Lung (tissue), 12 donors: Measurements from ENCODE around the gene CALD1. TPM values are rescaled to one million over a fixed set of nuclear protein-coding genes. Genes with fewer than 3 reads are reported as not detected.

Experiments used
- ATAC-seq: fragments of 200-7000 bp; cut with Tn5 transposase; one replicate; pipeline ENCODE4 v1.9.1; 2020; ENCODE audit warnings: moderate number of reproducible peaks; ENCODE audit not compliant: insufficient read depth, low FRiP score
- DNase-seq, 3 donors: peaks; one replicate each; pipeline ENCODE4 v3.0.0-alpha.2; 2013 to 2017
- H3K27ac ChIP-seq, 2 donors: one replicate each; pipeline ENCODE4 v1.5.1; 2013; ENCODE audit warnings: mild to moderate bottlenecking in 2 of 2, moderate library complexity in 2 of 2, control low read depth in 1 of 2, inconsistent platforms in 1 of 2, low read depth in 1 of 2, low read length in 1 of 2
- H3K27me3 ChIP-seq, 3 donors: one replicate each; pipeline ENCODE4 v1.5.1; 2013; ENCODE audit warnings: low read length in 2 of 3; ENCODE audit not compliant: control insufficient read depth in 3 of 3, insufficient read depth in 3 of 3
- H3K36me3 ChIP-seq, 4 donors: one replicate each; pipeline ENCODE4 v1.5.1; 2013; ENCODE audit warnings: low read length in 4 of 4, mild to moderate bottlenecking in 1 of 4, moderate library complexity in 1 of 4; ENCODE audit not compliant: control insufficient read depth in 4 of 4, insufficient read depth in 4 of 4
- H3K4me1 ChIP-seq, 5 donors: one replicate each; pipeline ENCODE4 v1.5.1; 2013; ENCODE audit warnings: low read length in 5 of 5, mild to moderate bottlenecking in 2 of 5, moderate library complexity in 1 of 5; ENCODE audit not compliant: control insufficient read depth in 5 of 5, insufficient read depth in 5 of 5
- H3K4me3 ChIP-seq: one replicate; pipeline ENCODE4 v1.5.1; 2013; ENCODE audit warnings: mild to moderate bottlenecking, control low read depth, moderate library complexity
- H3K9ac ChIP-seq, 2 donors: one replicate each; pipeline ENCODE4 v1.5.1; 2013; ENCODE audit warnings: low read length in 2 of 2, control low read depth in 1 of 2; ENCODE audit not compliant: insufficient read depth in 1 of 2
- H3K9me3 ChIP-seq, 4 donors: one replicate each; pipeline ENCODE4 v1.5.1; 2013; ENCODE audit warnings: low read length in 3 of 4, mild to moderate bottlenecking in 1 of 4, moderate library complexity in 1 of 4; ENCODE audit not compliant: control insufficient read depth in 4 of 4, insufficient read depth in 3 of 4
- CTCF ChIP-seq: IDR thresholded peaks from 2 replicates; pipeline ENCODE4 v1.5.1; 2012; ENCODE audit warnings: mild to moderate bottlenecking; ENCODE audit errors: control extremely low read depth, extremely low read depth
- WGBS, 2 donors: extraction: QIAGEN DNeasy Blood & Tissue Kit; methylation state at CpG; one replicate each; pipeline ENCODE4 v1.1.7; 2013; 5-methylcytosine and 5-hydroxymethylcytosine counted together
- polyA plus RNA-seq, 2 donors: library from polyadenylated mRNA; stranded (reverse); fragments of 200-250 nt; gene quantifications; one replicate each; pipeline ENCODE4 v1.2.1, GENCODE V29; 2013
- total RNA-seq, 2 donors: library from RNA; depleted of rRNA in 1 of 2; stranded (reverse); fragments of >200 nt in 1 of 2; gene quantifications; one replicate each; pipeline ENCODE4 v1.2.1, GENCODE V29; 2014 to 2021
- donor health status: control.
- donor health status: control.
- donor health status: Bipolar disorder and iron deficiency.
- donor health status: healthy.
- donor health status: DM: yes; HTN: yes; CAD: no.

CALD1 gene
- total and polyA plus RNA-seq, 4 donors = 56.4 to 173 (median 92.0) TPM

GRCh38 chr7:134891696-134892678, 112.6 kb downstream of the CALD1 start:
- H3K9ac ChIP-seq = peak overlapping the region in 1 of 2 donors; percentile 91
- H3K27me3 ChIP-seq = no peaks in the 10 kb centered on the region
- WGBS, 2 donors = 54 to 59% methylated on average over 13 to 14 of the region's 14 CpGs
- DNase-seq (peak; percentile 45 to 90 (median 89)), ATAC-seq (peak; percentile 44)
- peak overlapping the region; percentile 56 to 91 for H3K27ac ChIP-seq
- no peak for TF ChIP-seq CTCF
- H3K4me3 ChIP-seq = peak overlapping the region; percentile 36
- H3K36me3 ChIP-seq = peaks cover 0 to 5% (median 2%) of the 10 kb centered on the region in 4 donors
- H3K9me3 ChIP-seq = peaks cover 0 to 14% (median 4%) of the 10 kb centered on the region in 4 donors
- H3K4me1 ChIP-seq = peaks cover 7 to 36% (median 25%) of the 10 kb centered on the region in 5 donors

- DNase-seq (peak in 1 of 3 donors; percentile 45), ATAC-seq (no peak)
- 39 to 66% methylated on average over 3 of the region's 3 CpGs for WGBS, 2 donors
- peaks cover 0 to 29% (median 17%) of the 10 kb centered on the region in 5 donors for H3K4me1 ChIP-seq
- H3K36me3 ChIP-seq = peaks cover 0 to 5% (median 0%) of the 10 kb centered on the region in 4 donors
- TF ChIP-seq CTCF = no peak
- H3K9me3 ChIP-seq = peaks cover 0 to 14% (median 4%) of the 10 kb centered on the region in 4 donors
- peak overlapping the region; percentile 19 for H3K4me3 ChIP-seq
- peak overlapping the region; percentile 55 to 56 for H3K27ac ChIP-seq
- peak overlapping the region in 1 of 2 donors; percentile 91 for H3K9ac ChIP-seq
- no peaks in the 10 kb centered on the region for H3K27me3 ChIP-seq
Measured at GRCh38 chr7:134892963-134893362, 113.5 kb downstream of the CALD1 start.

DNA sequence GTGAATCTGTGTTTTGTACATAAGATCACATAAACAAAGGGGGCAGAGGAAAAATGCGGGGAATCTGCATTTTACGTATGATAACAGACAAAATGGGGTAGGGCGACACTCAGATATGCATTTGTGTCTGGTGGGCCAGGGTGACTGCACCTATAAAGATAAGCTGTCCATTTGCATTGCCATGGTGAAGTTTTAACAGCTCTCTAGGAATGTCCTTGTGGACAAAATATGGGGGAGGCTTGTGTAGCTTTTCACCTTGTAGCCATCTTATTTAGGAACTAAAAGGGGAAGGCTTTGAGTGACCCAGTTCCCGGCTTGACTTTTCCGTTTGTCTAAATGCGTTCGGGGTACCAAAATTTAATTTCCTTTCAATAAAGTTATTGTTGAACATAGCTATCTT, 114.5 kb downstream of the CALD1 start:
- Histone ChIP-seq H3K36me3 (peaks cover 0 to 5% (median 0%) of the 10 kb centered on the region in 4 donors), H3K27ac (no peak overlapping the region), H3K27me3 (no peaks in the 10 kb centered on the region), H3K9me3 (peaks cover 0 to 14% (median 4%) of the 10 kb centered on the region in 4 donors), H3K4me1 (peaks cover 0 to 29% (median 17%) of the 10 kb centered on the region in 5 donors), H3K9ac (no peak overlapping the region), H3K4me3 (no peak overlapping the region)
- ATAC-seq = no peak
- no peak for DNase-seq
- WGBS, 2 donors = 94 to 95% methylated on average over 7 of the region's 7 CpGs
- TF ChIP-seq CTCF = no peak
